ENCODE results near the gene TNK2. TPM values are rescaled to one million over a fixed set of nuclear protein-coding genes. Genes with fewer than 3 reads are reported as not detected.

The TNK2 gene
- total RNA-seq, 3 donors from 2014 or later (not counting 1 experiment from before 2014, with no cell fraction given), result 169 to 207 (median 171) TPM

- no peaks in the 10 kb centered on the region for H3K36me3 Mint-ChIP-seq
- no peak overlapping the region for H3K4me3 Mint-ChIP-seq
- no peak for TF ChIP-seq CTCF (IDR thresholded peaks at IDR 0.05)
- no peaks in the 10 kb centered on the region for H3K9me3 Mint-ChIP-seq
- no peak overlapping the region for H3K27ac Mint-ChIP-seq
- Histone ChIP-seq H3K36me3 (ENCODE audit: control insufficient read depth, insufficient read depth, low read length) (peaks cover 45% of the 10 kb centered on the region), H3K4me3 (ENCODE audit: low read length) (no peak overlapping the region), H3K27me3 (ENCODE audit: control insufficient read depth, insufficient read depth, low read length) (no peaks in the 10 kb centered on the region), H3K27ac (ENCODE audit: low read length) (no peak overlapping the region), H3K9me3 (ENCODE audit: control insufficient read depth, insufficient read depth, low read length) (no peaks in the 10 kb centered on the region), H3K4me1 (ENCODE audit: control insufficient read depth, insufficient read depth, low read length) (no peaks in the 10 kb centered on the region)
- no peak for DNase-seq
- peaks cover 0 to 11% of the 10 kb centered on the region in 2 donors for H3K4me1 Mint-ChIP-seq
- no peaks in the 10 kb centered on the region for H3K27me3 Mint-ChIP-seq (ENCODE audit: low read depth in 2 of 2)
- WGBS (ENCODE audit: insufficient coverage), result 98% methylated on average over 14 of the region's 14 CpGs
- intact Hi-C loops (cut with micrococcal nuclease), result no loop called here
- no peak for ATAC-seq
Observed at GRCh38 chr3:195884691-195885035, 23.7 kb downstream of the TNK2 start.

- Histone ChIP-seq H3K4me1 (ENCODE audit: control insufficient read depth, insufficient read depth, low read length) (no peaks in the 10 kb centered on the region), H3K36me3 (ENCODE audit: control insufficient read depth, insufficient read depth, low read length) (peaks cover 52% of the 10 kb centered on the region), H3K9me3 (ENCODE audit: control insufficient read depth, insufficient read depth, low read length) (no peaks in the 10 kb centered on the region), H3K27ac (ENCODE audit: low read length) (no peak overlapping the region), H3K4me3 (ENCODE audit: low read length) (no peak overlapping the region), H3K27me3 (ENCODE audit: control insufficient read depth, insufficient read depth, low read length) (no peaks in the 10 kb centered on the region)
- no peak for TF ChIP-seq CTCF (IDR thresholded peaks at IDR 0.05)
- DNase-seq (no peak), ATAC-seq (no peak)
- Mint-ChIP-seq H3K4me3 (no peak overlapping the region), H3K36me3 (no peaks in the 10 kb centered on the region), H3K27ac (no peak overlapping the region), H3K4me1 (peaks cover 0 to 7% of the 10 kb centered on the region in 2 donors), H3K9me3 (no peaks in the 10 kb centered on the region), H3K27me3 (ENCODE audit: low read depth in 2 of 2) (no peaks in the 10 kb centered on the region)
- intact Hi-C loops (cut with micrococcal nuclease), result no loop called here
- 97% methylated on average over 12 of the region's 12 CpGs for WGBS (ENCODE audit: insufficient coverage)
Observed at GRCh38 chr3:195883801-195884200, 24.6 kb downstream of the TNK2 start.

GRCh38 chr3:195883160-195883559 lies 25.2 kb downstream of the TNK2 start:
- no peaks in the 10 kb centered on the region for H3K36me3 Mint-ChIP-seq
- no peak for TF ChIP-seq CTCF (IDR thresholded peaks at IDR 0.05)
- DNase-seq (no peak), ATAC-seq (no peak)
- H3K27ac ChIP-seq (ENCODE audit: low read length), result no peak overlapping the region
- no peaks in the 10 kb centered on the region for H3K9me3 Mint-ChIP-seq
- H3K36me3 ChIP-seq (ENCODE audit: control insufficient read depth, insufficient read depth, low read length), result peaks cover 57% of the 10 kb centered on the region
- no peak overlapping the region for H3K27ac Mint-ChIP-seq
- no peaks in the 10 kb centered on the region for H3K27me3 Mint-ChIP-seq (ENCODE audit: low read depth in 2 of 2)
- WGBS (ENCODE audit: insufficient coverage), result 95% methylated on average over 21 of the region's 21 CpGs
- H3K4me1 ChIP-seq (ENCODE audit: control insufficient read depth, insufficient read depth, low read length), result no peaks in the 10 kb centered on the region
- no peaks in the 10 kb centered on the region for H3K9me3 ChIP-seq (ENCODE audit: control insufficient read depth, insufficient read depth, low read length)
- H3K4me3 ChIP-seq (ENCODE audit: low read length), result no peak overlapping the region
- H3K4me3 Mint-ChIP-seq, result no peak overlapping the region
- peaks cover 0 to 7% of the 10 kb centered on the region in 2 donors for H3K4me1 Mint-ChIP-seq
- no peaks in the 10 kb centered on the region for H3K27me3 ChIP-seq (ENCODE audit: control insufficient read depth, insufficient read depth, low read length)
- intact Hi-C loops (cut with micrococcal nuclease), result no loop called here

GRCh38 chr3:195882002-195882441 lies 26.3 kb downstream of the TNK2 start:
- whole genome bisulfite sequencing (ENCODE audit: insufficient coverage), result 96% methylated on average over 19 of the region's 19 CpGs
- TF ChIP-seq CTCF (IDR thresholded peaks at IDR 0.05), result no peak
- Histone ChIP-seq H3K4me3 (ENCODE audit: low read length) (no peak overlapping the region), H3K27me3 (ENCODE audit: control insufficient read depth, insufficient read depth, low read length) (no peaks in the 10 kb centered on the region), H3K9me3 (ENCODE audit: control insufficient read depth, insufficient read depth, low read length) (no peaks in the 10 kb centered on the region), H3K36me3 (ENCODE audit: control insufficient read depth, insufficient read depth, low read length) (peaks cover 63% of the 10 kb centered on the region), H3K4me1 (ENCODE audit: control insufficient read depth, insufficient read depth, low read length) (peaks cover 3% of the 10 kb centered on the region), H3K27ac (ENCODE audit: low read length) (no peak overlapping the region)
- Mint-ChIP-seq H3K27ac (no peak overlapping the region), H3K27me3 (ENCODE audit: low read depth in 2 of 2) (no peaks in the 10 kb centered on the region), H3K4me3 (no peak overlapping the region), H3K9me3 (no peaks in the 10 kb centered on the region), H3K4me1 (peaks cover 0 to 13% of the 10 kb centered on the region in 2 donors), H3K36me3 (no peaks in the 10 kb centered on the region)
- no peak for DNase-seq
- intact Hi-C loops (cut with micrococcal nuclease), result no loop called here
- no peak for ATAC-seq

All from natural killer cell (primary cell).